HepG2 (cell line): Measurements from ENCODE around the gene PPP4R4. TPM values are rescaled to one million over a fixed set of nuclear protein-coding genes. Genes with fewer than 3 reads are reported as not detected.

Experiments used
- ARID4A ChIP-seq: sonication (generic); formaldehyde crosslinking; IDR thresholded peaks from 2 replicates; pipeline ENCODE4 v1.5.0; 2020; ENCODE audit warnings: mild to moderate bottlenecking, missing genetic modification reagents, borderline replicate concordance
- HMG20B ChIP-seq: conservative IDR thresholded peaks from 2 replicates; pipeline ENCODE4 v1.6.1; 2016; ENCODE audit warnings: missing genetic modification reagents, missing compliant biosample characterization
- MIER3 ChIP-seq: IDR thresholded peaks from 2 replicates; pipeline ENCODE4 v1.6.1; 2016; ENCODE audit warnings: missing compliant biosample characterization, borderline replicate concordance
- NFKB2 ChIP-seq: sonication (generic); formaldehyde crosslinking; IDR thresholded peaks from 2 replicates; pipeline ENCODE4 v1.4.0; 2020; ENCODE audit warnings: missing genetic modification reagents, borderline replicate concordance
- POLR2A ChIP-seq, 2 experiments: IDR thresholded peaks; 2 replicates each; pipeline ENCODE4 v1.6.1; 2011; ENCODE audit warnings: low read depth in 2 of 2, low read length in 2 of 2, mild to moderate bottlenecking in 1 of 2, moderate library complexity in 1 of 2; ENCODE audit not compliant: insufficient read depth in 1 of 2
- RARA ChIP-seq: IDR thresholded peaks from 2 replicates; pipeline ENCODE4 v1.6.1; 2016; ENCODE audit warnings: missing genetic modification reagents, missing compliant biosample characterization
- RFX3 ChIP-seq: IDR thresholded peaks from 2 replicates; pipeline ENCODE4 v1.6.1; 2016; ENCODE audit warnings: missing biosample characterization, missing genetic modification reagents
- SMYD3 ChIP-seq: sonication (generic); formaldehyde crosslinking; IDR thresholded peaks from 2 replicates; pipeline ENCODE4 v1.8.1; 2023; ENCODE audit warnings: mild to moderate bottlenecking, missing genetic modification reagents
- TEAD3 ChIP-seq: optimal IDR thresholded peaks from 2 replicates; pipeline ENCODE3; 2016; ENCODE audit warnings: borderline replicate concordance
- TSC22D2 ChIP-seq: sonication (generic); formaldehyde crosslinking; IDR thresholded peaks from 2 replicates; pipeline ENCODE4 v1.5.1; 2020; ENCODE audit warnings: missing genetic modification reagents, mild to moderate bottlenecking, borderline replicate concordance
- YEATS4 ChIP-seq: sonication (generic); formaldehyde crosslinking; IDR thresholded peaks from 2 replicates; pipeline ENCODE4 v1.4.0; 2020; ENCODE audit warnings: missing genetic modification reagents, borderline replicate concordance
- YY1 ChIP-seq: IDR thresholded peaks from 2 replicates; pipeline ENCODE4 v1.6.1; 2011; ENCODE audit warnings: low read length, low read depth, moderate library complexity, mild to moderate bottlenecking; ENCODE audit not compliant: insufficient read depth, insufficient replicate concordance
- ZBTB42 ChIP-seq: sonication (generic); formaldehyde crosslinking; IDR thresholded peaks from 2 replicates; pipeline ENCODE4 v1.5.0; 2020; ENCODE audit warnings: mild to moderate bottlenecking, missing genetic modification reagents
- ZFP91 ChIP-seq: sonication (generic); formaldehyde crosslinking; IDR thresholded peaks from 2 replicates; pipeline ENCODE4 v1.9.0; 2022; ENCODE audit warnings: missing genetic modification reagents, mild to moderate bottlenecking, borderline replicate concordance
- ZFY ChIP-seq: sonication (generic); formaldehyde crosslinking; IDR thresholded peaks from 2 replicates; pipeline ENCODE4 v1.4.0; 2020; ENCODE audit warnings: missing genetic modification reagents
- ZNF674 ChIP-seq: sonication (generic); formaldehyde crosslinking; IDR thresholded peaks from 2 replicates; pipeline ENCODE4 v1.5.0; 2020; ENCODE audit warnings: low read depth, mild to moderate bottlenecking, missing genetic modification reagents
- ZNF687 ChIP-seq: sonication (generic); formaldehyde crosslinking; IDR thresholded peaks from 2 replicates; pipeline ENCODE4 v1.5.1; 2020; ENCODE audit warnings: mild to moderate bottlenecking, missing genetic modification reagents, moderate library complexity
- ZNF883 ChIP-seq: sonication (generic); formaldehyde crosslinking; IDR thresholded peaks from 2 replicates; pipeline ENCODE4 v1.5.1; 2020; ENCODE audit warnings: mild to moderate bottlenecking, missing genetic modification reagents; ENCODE audit errors: not compliant biosample characterization
- polyA plus RNA-seq, 8 experiments: library from polyadenylated mRNA; depleted of rRNA in 3 of 8; stranded (reverse) in 7 of 8; unstranded in 1 of 8; fragments of >200 nt; fragmentation: Illumina TruSeq in 4 of 8; extraction: Trizol in 4 of 8; gene quantifications; 2 replicates each; pipeline versions ENCODE4 v1.2.1 to v1.2.3, GENCODE V29; 2011 to 2016; ENCODE audit warnings: low read depth in 4 of 8, missing spikeins in 1 of 8, mixed read lengths in 1 of 8; ENCODE audit not compliant: insufficient read depth in 1 of 8
- total RNA-seq, 5 experiments: library from RNA; depleted of rRNA; stranded (reverse); fragments of >200 nt; fragmentation: Illumina TruSeq; extraction: Trizol; gene quantifications; 2 replicates each; pipeline ENCODE4 v1.2.3, GENCODE V29; 2016; ENCODE audit warnings: low read depth in 1 of 5

PPP4R4 gene
- total and polyA plus RNA-seq, 2 of the 13 experiments (the other 11 are each of a cell fraction or from before 2014, with no cell fraction given), result 9.5 to 19.8 TPM

- TF ChIP-seq RARA (CRISPR knock-in tag), result peak; percentile 17; the same call in 1 of the 2 replicates
- TF ChIP-seq ZFY (CRISPR knock-in tag), result peak; percentile 23; the same call in 1 of the 2 replicates
- no peak for TF ChIP-seq TSC22D2 (CRISPR knock-in tag)
- TF ChIP-seq TEAD3 (CRISPR knock-in tag), result peak; percentile 9
- TF ChIP-seq ZNF674 (CRISPR knock-in tag), result peak; percentile 10; the same call in 1 of the 2 replicates
- peak; percentile 61; the same call in 1 of the 2 replicates for TF ChIP-seq ZNF687
- TF ChIP-seq NFKB2 (CRISPR knock-in tag), result 0 out of 2 replicates have a peak, but pooled peaks have one; percentile 0
- 0 out of 2 replicates have a peak, but pooled peaks have one; percentile 7 for TF ChIP-seq SMYD3
- TF ChIP-seq RFX3, result no peak
- TF ChIP-seq ARID4A, result 0 out of 2 replicates have a peak, but pooled peaks have one; percentile 3
- TF ChIP-seq POLR2A (IDR thresholded peaks at IDR 0.05; ENCODE audit: insufficient read depth in 1 of 2, low read depth in 2 of 2, low read length in 2 of 2), result peak in 1 of 2 experiments; percentile 50; a peak in 2 of 4 replicates
- TF ChIP-seq ZNF883 (CRISPR knock-in tag), result no peak
- TF ChIP-seq ZBTB42 (CRISPR knock-in tag), result peak; percentile 62; the same call in 1 of the 2 replicates
- TF ChIP-seq MIER3, result no peak
- no peak for TF ChIP-seq HMG20B (CRISPR knock-in tag)
- TF ChIP-seq YY1, result peak; percentile 56
- TF ChIP-seq YEATS4 (CRISPR knock-in tag), result 0 out of 2 replicates have a peak, but pooled peaks have one; percentile 20
- peak; percentile 9; the same call in 1 of the 2 replicates for TF ChIP-seq ZFP91
Observed at GRCh38 chr14:94291906-94292525, 117.9 kb downstream of the PPP4R4 start (continued).
